SK-N-SH treated with all-trans-retinoic acid at 6 μM for 48 hours (cell line): ENCODE measurements around the gene CDKN2C.
"Not testable (repeated sequence)": the region's sequence is repeated elsewhere in the genome, so short reads cannot be mapped to it uniquely, and the experiment has no call there.

Experiments
- CREB5 ChIP-seq: fragments of 250-450 bp; sonication (Bioruptor Pico); IDR thresholded peaks from 2 replicates; pipeline ENCODE4 v1.5.1; 2020; ENCODE audit warnings: low read depth, mild to moderate bottlenecking, moderate library complexity
- CSRNP3 ChIP-seq: fragments of 250-450 bp; sonication (Bioruptor Pico); IDR thresholded peaks from 2 replicates; pipeline ENCODE4 v1.5.1; 2021; ENCODE audit warnings: mild to moderate bottlenecking, moderate library complexity
- GLIS3 ChIP-seq: fragments of 250-450 bp; sonication (Bioruptor Pico); IDR thresholded peaks from 2 replicates; pipeline ENCODE4 v1.5.0; 2020; ENCODE audit warnings: mild to moderate bottlenecking, moderate library complexity
- ISL1 ChIP-seq: fragments of 250-450 bp; sonication (Bioruptor Pico); IDR thresholded peaks from 2 replicates; pipeline ENCODE4 v2.1.2; 2022; ENCODE audit warnings: mild to moderate bottlenecking, moderate library complexity
- OSR1 ChIP-seq: fragments of 250-450 bp; sonication (Bioruptor Pico); IDR thresholded peaks from 2 replicates; pipeline ENCODE4 v1.8.0; 2022; ENCODE audit warnings: moderate library complexity, mild to moderate bottlenecking, inconsistent platforms
- PATZ1 ChIP-seq: fragments of 250-450 bp; sonication (Bioruptor Pico); IDR thresholded peaks from 2 replicates; pipeline ENCODE4 v1.8.0; 2020; ENCODE audit warnings: mild to moderate bottlenecking, moderate library complexity, borderline replicate concordance
- PPARA ChIP-seq: fragments of 250-450 bp; sonication (Bioruptor Pico); IDR thresholded peaks from 2 replicates; pipeline ENCODE4 v1.5.0; 2020; ENCODE audit warnings: mild to moderate bottlenecking, borderline replicate concordance
- ZFP3 ChIP-seq: fragments of 250-450 bp; sonication (Bioruptor Pico); IDR thresholded peaks from 2 replicates; pipeline ENCODE4 v1.5.0; 2020; ENCODE audit warnings: mild to moderate bottlenecking, moderate library complexity
- ZFP30 ChIP-seq: fragments of 450-650 bp; formaldehyde crosslinking; IDR thresholded peaks from 2 replicates; pipeline ENCODE4 v1.5.0; 2022; ENCODE audit warnings: mild to moderate bottlenecking, moderate library complexity
- ZNF8 ChIP-seq: fragments of 450-650 bp; formaldehyde crosslinking; IDR thresholded peaks from 2 replicates; pipeline ENCODE4 v1.5.0; 2020; ENCODE audit warnings: mild to moderate bottlenecking, moderate library complexity

DNA sequence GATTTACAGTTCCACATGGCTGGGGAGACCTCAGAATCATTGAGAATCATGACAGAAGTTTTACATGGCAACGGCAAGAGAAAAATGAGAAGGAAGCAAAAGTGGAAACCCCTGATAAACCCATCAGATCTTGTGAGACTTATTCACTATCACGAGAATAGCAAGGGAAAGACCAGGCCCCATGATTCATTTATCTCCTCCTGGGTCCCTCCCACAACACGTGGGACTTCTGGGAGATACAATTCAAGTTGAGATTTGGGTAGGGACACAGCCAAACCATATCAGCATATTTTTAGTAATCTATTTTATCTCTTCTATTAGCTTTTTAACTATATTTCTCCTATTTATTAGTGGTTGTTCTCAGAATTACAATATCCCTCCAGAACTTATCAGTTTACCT is 36.3 kb upstream of the CDKN2C start:
- TF ChIP-seq ZFP3 (CRISPR knock-in tag); PATZ1; CREB5 (CRISPR knock-in tag); ISL1 (CRISPR knock-in tag); ZFP30 (CRISPR knock-in tag); CSRNP3; OSR1; ZNF8 (CRISPR knock-in tag); GLIS3 (CRISPR knock-in tag); PPARA: not testable (repeated sequence)
